PC-9 (cell line): ENCODE results near the gene ADCK2.

Source experiments
- CTCF ChIP-seq: fragments of 200-600 bp; sonication (generic); conservative IDR thresholded peaks from 2 replicates; pipeline ENCODE4 v1.6.1; 2017; ENCODE audit warnings: mixed run types, antibody characterized with exemption, mild to moderate bottlenecking, moderate library complexity
- EZH2 ChIP-seq: fragments of 200-600 bp; sonication (generic); IDR thresholded peaks from 2 replicates; pipeline ENCODE4 v1.8.0; 2017; ENCODE audit warnings: antibody characterized with exemption, low read depth

- TF ChIP-seq CTCF (no peak), EZH2 (no peak)
Measured at GRCh38 chr7:140684066-140684950, 11.6 kb downstream of the ADCK2 start.
